Effector memory CD8-positive, alpha-beta T cell (primary cell): ENCODE data around the gene LENG8.

Experiments
- ATAC-seq: fragments of 150-1000 bp; cut with Tn5 transposase; replicated peaks from 2 replicates; pipeline ENCODE4 v1.10.0; 2021; ENCODE audit warnings: mild to moderate bottlenecking, moderate library complexity
- DNase-seq, 3 experiments: peaks; one replicate each; pipeline ENCODE4 v3.0.0; 2021
- H3K27ac Mint-ChIP-seq, 2 donors: one replicate each; pipeline ENCODE4 v1.8.0; 2022; ENCODE audit warnings: mild to moderate bottlenecking in 2 of 2, mixed read lengths in 2 of 2, moderate library complexity in 2 of 2
- H3K27me3 Mint-ChIP-seq, 2 donors: one replicate each; pipeline ENCODE4 v1.8.0; 2022; ENCODE audit warnings: mixed read lengths in 2 of 2
- H3K36me3 Mint-ChIP-seq: one replicate; pipeline ENCODE4 v1.8.0; 2022; ENCODE audit warnings: mild to moderate bottlenecking, moderate library complexity, mixed read lengths; ENCODE audit not compliant: insufficient read depth
- H3K4me1 Mint-ChIP-seq, 2 donors: one replicate each; pipeline ENCODE4 v1.8.0; 2022; ENCODE audit warnings: low read depth in 2 of 2, mixed read lengths in 2 of 2
- H3K4me3 Mint-ChIP-seq, 2 donors: one replicate each; pipeline ENCODE4 v1.8.0; 2022; ENCODE audit warnings: mild to moderate bottlenecking in 2 of 2, mixed read lengths in 2 of 2, moderate library complexity in 2 of 2
- H3K9me3 Mint-ChIP-seq, 2 donors: one replicate each; pipeline ENCODE4 v1.8.0; 2022; ENCODE audit warnings: mixed read lengths in 2 of 2

Gene LENG8

DNA sequence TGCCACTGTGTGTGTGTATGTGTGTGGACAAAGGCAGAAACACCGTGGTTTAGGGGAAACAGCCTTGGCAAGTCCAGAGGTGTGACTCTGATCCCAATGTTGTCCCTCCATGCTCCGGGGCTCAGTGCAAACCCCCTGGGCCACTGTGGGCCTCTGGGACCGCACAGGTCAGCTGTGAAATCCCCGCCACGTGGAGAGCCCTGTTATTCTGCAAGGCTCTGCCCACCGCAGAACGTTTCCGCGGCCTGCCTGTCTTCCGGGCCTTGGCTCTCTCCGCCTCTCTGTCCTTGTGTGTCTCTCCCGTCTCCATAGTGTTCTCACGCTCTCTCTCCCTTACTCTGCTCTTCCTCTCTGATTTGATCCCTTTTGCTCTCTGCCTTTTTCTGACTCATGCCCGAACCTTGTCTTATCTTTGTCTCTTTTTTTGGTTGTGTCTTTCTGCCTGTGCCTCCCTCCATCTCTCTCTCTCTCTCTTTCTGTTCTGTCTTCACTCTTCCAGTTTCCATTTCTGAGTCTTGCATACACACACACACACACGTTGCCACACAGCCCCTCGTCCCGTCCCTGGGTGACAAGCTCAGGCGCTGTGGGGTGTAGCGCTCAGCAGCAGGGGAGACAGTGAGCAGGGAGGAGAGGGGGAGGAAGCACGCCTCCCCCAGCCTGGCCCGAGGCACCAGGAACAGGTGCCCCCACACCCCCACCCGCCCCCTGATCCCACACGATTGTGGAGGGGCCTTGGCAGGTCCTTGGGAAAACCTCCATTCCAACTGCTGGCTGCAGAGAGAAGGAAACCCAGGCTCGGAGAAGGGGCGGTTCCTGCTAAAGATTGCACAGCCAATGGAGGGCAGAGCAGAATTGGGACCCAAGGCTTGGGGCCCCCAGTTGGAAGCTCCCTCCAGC is 30.7 kb upstream of the LENG8 start:
- peak overlapping the region; percentile 11 to 23 for H3K4me3 Mint-ChIP-seq

DNA sequence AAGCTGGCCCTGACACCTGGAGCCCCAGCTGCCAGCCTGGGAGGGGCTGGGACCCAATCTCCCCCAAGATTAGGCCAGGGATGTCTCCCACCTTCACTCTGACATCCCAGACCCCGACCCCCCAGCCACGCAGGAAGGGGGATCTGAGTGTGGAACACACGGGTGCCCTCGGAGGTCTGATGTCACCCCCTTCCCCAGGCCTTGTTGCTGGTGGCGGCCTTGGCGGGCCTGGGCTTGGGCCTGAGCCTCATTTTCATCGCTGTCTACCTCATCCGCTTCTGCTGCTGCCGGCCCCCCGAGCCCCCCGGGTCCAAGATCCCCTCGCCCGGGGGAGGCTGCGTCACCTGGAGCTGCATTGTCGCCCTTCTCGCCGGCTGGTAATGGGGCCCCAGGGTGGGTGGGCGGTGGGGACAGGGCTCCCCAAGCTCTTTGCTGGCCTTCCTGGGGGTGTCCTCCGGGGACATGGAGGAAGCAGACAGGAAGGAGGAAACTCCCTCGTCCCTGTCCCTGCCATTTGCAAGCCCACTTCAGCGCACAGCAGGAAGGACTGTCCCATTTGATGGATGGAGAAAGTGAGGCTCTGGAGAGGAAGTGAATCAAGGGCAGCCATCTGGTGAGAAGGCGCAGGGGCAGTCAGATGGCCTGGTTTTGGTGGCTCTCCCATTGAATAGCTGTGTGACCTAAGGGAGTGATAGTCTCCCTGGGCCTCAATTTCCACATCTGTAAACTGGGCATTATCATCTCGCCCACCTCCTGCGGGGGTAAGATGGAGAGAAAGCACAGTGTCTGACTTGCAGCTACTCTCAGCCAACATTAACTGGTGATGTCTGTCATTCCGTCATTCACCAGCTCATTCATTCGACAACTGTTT is 29.8 kb upstream of the LENG8 start:
- Mint-ChIP-seq H3K27me3 (peaks cover 52 to 56% of the 10 kb centered on the region in 2 donors), H3K4me3 (no peak overlapping the region)
- no peak for ATAC-seq

More for the DNA sequence above, 30.7 kb upstream of the LENG8 start:
- Mint-ChIP-seq H3K27ac (no peak overlapping the region), H3K4me1 (peaks cover 10 to 16% of the 10 kb centered on the region in 2 donors), H3K9me3 (peaks cover 6 to 10% of the 10 kb centered on the region in 2 donors), H3K27me3 (peaks cover 52 to 55% of the 10 kb centered on the region in 2 donors), H3K36me3 (no peaks in the 10 kb centered on the region)
- ATAC-seq = peak; percentile 75
- DNase-seq = no peak

DNA sequence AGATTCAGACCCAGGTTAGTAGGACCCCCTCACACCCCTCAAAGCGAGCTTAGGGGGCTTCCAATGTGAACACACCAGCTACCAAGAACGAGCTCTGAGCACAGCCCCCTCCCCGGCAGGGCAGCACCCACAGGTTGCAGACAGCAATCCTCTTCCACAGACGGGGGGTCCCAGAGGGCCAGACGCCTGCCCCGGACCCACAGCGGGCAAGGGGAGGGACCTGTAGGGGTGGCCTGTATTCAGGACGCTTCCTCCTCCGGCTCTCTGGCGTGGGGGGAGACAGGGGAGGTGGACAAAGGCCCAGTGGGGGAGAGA is 29.0 kb upstream of the LENG8 start:
- Mint-ChIP-seq H3K4me3 (no peak overlapping the region), H3K4me1 (peaks cover 10 to 15% of the 10 kb centered on the region in 2 donors), H3K27me3 (peaks cover 54 to 56% of the 10 kb centered on the region in 2 donors), H3K9me3 (no peaks in the 10 kb centered on the region), H3K27ac (no peak overlapping the region), H3K36me3 (no peaks in the 10 kb centered on the region)
- ATAC-seq (no peak), DNase-seq (no peak)

More for the DNA sequence above, 29.8 kb upstream of the LENG8 start:
- Mint-ChIP-seq H3K9me3 (peaks cover 2 to 3% of the 10 kb centered on the region in 2 donors), H3K4me1 (peaks cover 10 to 15% of the 10 kb centered on the region in 2 donors), H3K36me3 (no peaks in the 10 kb centered on the region), H3K27ac (no peak overlapping the region)
- no peak for DNase-seq

DNA sequence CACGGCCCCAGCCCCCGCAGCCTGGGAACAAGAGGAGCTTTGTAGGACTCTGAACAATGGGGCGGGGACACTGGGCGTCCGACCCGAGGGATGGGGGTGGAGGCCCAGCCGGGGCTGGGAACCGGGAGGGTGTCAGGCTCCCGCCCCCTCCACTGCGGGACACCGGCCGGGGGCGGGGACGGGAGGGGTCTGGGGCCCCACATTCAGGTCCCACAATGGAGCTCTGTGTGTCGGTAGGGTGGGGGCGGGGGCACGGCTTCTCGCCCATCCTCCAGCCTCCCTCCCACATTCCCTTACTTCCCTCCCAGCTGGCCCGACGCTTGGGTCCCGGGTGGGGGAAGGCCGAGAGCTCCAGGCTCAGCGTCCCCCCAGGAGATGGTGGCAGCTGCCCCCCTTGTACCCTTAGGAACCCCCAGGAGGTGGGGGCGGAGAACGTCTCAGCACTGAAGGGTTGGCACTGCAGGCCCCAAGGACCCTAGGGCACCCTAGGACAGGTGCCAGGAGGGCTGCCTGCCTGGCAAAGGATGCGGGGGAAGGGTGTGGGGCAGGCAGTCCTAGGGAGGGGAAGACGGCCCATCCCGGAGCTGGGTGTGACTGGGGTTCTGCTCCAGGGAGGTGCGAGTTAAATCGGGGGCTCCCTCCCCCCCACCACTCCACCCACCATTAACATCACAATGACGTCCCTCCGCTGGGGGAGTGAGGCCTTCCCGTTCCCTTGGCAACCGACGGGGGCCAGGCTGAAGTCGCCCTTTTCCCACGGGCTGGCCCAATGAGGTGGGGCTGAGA is 28.4 kb upstream of the LENG8 start:
- no peak overlapping the region for H3K4me3 Mint-ChIP-seq
- H3K4me1 Mint-ChIP-seq = peaks cover 10 to 15% of the 10 kb centered on the region in 2 donors
- ATAC-seq = no peak
- DNase-seq = no peak
- no peaks in the 10 kb centered on the region for H3K36me3 Mint-ChIP-seq
- H3K27me3 Mint-ChIP-seq = peaks cover 59 to 60% of the 10 kb centered on the region in 2 donors
- H3K27ac Mint-ChIP-seq = no peak overlapping the region
- H3K9me3 Mint-ChIP-seq = no peaks in the 10 kb centered on the region

DNA sequence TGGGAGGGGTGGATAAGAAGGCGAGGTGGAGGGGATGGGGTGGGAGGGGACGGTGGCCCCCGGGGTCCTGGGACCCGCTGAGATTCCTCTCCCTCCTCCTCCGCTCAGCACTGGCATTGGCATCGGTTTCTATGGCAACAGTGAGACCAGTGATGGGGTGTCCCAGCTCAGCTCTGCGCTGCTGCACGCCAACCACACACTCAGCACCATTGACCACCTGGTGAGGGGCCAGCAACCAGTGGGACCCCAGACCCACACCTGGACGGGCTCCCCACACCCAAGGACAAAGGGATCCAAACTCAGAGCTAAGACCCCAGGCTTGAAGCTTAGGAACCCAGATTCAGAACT is 27.9 kb upstream of the LENG8 start:
- ATAC-seq (no peak), DNase-seq (no peak)
- no peak overlapping the region for H3K27ac Mint-ChIP-seq
- no peaks in the 10 kb centered on the region for H3K36me3 Mint-ChIP-seq
- H3K27me3 Mint-ChIP-seq = peaks cover 59 to 60% of the 10 kb centered on the region in 2 donors
- peaks cover 10 to 12% of the 10 kb centered on the region in 2 donors for H3K4me1 Mint-ChIP-seq
- no peak overlapping the region for H3K4me3 Mint-ChIP-seq
- no peaks in the 10 kb centered on the region for H3K9me3 Mint-ChIP-seq

DNA sequence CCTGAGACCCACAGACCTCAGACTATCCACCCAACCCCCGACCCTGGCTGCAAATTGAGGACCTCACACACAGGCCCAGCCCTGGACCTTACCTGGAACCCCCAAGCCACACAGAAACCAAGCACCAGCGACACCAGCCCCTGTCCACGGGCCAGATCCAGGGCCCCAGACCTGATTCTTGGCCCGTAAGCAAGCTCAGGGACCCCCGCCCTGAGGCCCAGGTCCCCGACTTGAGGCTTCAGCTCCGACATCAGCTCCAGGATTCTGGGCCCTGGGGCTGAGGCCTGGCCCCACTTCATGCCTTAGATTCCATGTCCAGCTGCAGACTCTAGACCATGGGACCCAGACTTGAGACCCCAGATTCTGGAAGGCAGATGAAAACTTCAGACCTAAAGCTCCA is 27.5 kb upstream of the LENG8 start:
- H3K9me3 Mint-ChIP-seq = no peaks in the 10 kb centered on the region
- H3K27me3 Mint-ChIP-seq = peaks cover 60 to 63% of the 10 kb centered on the region in 2 donors
- DNase-seq (no peak), ATAC-seq (no peak)
- H3K27ac Mint-ChIP-seq = no peak overlapping the region
- H3K4me3 Mint-ChIP-seq = no peak overlapping the region
- H3K4me1 Mint-ChIP-seq = peaks cover 10 to 12% of the 10 kb centered on the region in 2 donors
- H3K36me3 Mint-ChIP-seq = no peaks in the 10 kb centered on the region

DNA sequence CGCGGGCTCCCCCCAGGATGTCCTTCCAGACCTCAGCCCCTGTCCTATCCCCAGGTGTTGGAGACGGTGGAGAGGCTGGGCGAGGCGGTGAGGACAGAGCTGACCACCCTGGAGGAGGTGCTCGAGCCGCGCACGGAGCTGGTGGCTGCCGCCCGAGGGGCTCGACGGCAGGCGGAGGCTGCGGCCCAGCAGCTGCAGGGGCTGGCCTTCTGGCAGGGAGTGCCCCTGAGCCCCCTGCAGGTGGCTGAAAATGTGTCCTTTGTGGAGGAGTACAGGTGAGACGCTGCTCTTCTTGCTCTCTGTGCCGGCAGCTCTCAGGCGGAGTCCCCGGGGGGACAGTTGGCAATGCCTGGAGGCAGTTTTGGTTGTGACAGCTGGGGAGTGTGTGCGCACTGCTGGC is 26.9 kb upstream of the LENG8 start:
- H3K27ac Mint-ChIP-seq = no peak overlapping the region
- peaks cover 60% of the 10 kb centered on the region in 2 donors for H3K27me3 Mint-ChIP-seq
- ATAC-seq = no peak
- no peaks in the 10 kb centered on the region for H3K9me3 Mint-ChIP-seq
- DNase-seq = no peak
- H3K36me3 Mint-ChIP-seq = no peaks in the 10 kb centered on the region
- H3K4me1 Mint-ChIP-seq = peaks cover 8 to 12% of the 10 kb centered on the region in 2 donors
- H3K4me3 Mint-ChIP-seq = no peak overlapping the region

DNA sequence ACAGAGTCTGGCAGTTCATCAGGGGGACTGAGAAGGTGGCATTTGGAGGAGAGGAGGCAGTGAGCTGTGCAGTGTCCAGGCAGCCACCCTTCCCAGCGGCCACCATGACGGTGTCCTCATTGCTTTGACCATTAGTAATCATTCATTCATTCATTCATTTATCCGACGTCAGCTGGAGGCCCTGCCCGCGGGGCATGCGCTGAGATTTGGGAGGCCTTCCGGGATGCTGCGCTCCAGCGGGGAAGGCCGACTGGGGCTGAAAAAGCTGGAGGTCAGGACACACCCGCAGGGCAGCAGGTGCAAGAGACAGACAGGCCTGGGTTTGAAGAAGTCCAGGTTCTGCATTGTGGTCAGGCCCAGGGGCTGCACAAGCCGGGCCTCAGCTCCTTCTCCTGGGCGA is 24.8 kb upstream of the LENG8 start:
- Mint-ChIP-seq H3K4me1 (peaks cover under 1 to 2% of the 10 kb centered on the region in 2 donors), H3K36me3 (peaks cover 2% of the 10 kb centered on the region), H3K4me3 (no peak overlapping the region), H3K27ac (no peak overlapping the region), H3K27me3 (peaks cover 49 to 67% of the 10 kb centered on the region in 2 donors), H3K9me3 (no peaks in the 10 kb centered on the region)
- ATAC-seq = no peak
- no peak for DNase-seq

DNA sequence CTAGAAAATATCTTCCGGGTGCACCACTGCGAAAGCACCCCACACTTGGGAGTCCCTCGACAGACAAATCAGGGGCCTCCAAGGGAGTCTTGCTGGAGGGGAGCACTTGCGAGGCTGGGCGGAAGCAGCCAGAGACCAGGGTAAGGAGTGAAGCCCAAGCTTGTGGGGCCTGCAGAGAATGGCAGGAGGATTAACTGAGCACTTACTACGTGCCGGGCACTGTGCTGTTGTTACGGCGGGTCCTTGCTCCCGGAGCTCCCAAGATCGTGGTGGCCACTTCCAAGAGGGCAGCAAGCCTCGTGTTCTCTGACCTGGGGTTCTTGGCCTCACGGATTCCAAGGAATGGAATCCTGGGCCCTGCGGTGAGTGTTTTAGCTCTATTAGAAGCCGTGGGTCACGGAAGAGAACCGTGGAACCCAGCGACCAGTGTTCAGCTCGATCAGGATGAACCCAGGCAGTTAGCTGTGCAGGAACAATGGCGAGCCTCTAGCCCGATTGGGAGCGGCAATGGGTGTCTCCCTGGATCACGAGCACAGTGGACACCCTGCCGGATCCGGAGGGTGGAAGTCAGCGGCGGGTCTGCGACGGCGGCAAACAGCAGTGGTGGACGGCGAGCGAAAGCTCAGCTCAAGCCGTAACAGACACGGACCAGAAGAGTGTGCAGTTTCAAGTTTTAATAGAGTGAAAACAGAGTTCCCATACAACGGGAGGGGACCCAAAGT is 24.2 kb upstream of the LENG8 start:
- Mint-ChIP-seq H3K4me3 (no peak overlapping the region), H3K4me1 (peaks cover 3 to 5% of the 10 kb centered on the region in 2 donors), H3K27me3 (peaks cover 48 to 73% of the 10 kb centered on the region in 2 donors), H3K27ac (no peak overlapping the region), H3K36me3 (peaks cover 2% of the 10 kb centered on the region), H3K9me3 (no peaks in the 10 kb centered on the region)
- DNase-seq (no peak), ATAC-seq (no peak)

DNA sequence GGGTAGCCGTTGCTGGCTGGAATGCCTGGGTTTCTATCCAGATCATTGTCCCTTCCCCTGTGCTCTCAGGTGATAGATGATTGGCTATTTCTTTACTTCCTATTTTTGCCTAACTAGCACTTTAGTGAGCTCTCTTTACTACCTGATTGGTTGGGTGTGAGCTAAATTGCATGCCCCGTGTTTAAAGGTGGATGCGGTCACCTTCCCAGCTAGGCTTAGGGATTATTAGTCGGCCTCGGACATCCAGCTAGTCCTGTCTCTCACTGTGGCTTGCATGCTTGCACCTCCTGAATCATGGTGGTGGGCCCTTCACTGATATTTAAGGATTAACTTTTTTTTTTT is 23.6 kb upstream of the LENG8 start:
- H3K4me1 Mint-ChIP-seq = peaks cover 3 to 5% of the 10 kb centered on the region in 2 donors
- H3K36me3 Mint-ChIP-seq = peaks cover 2% of the 10 kb centered on the region
- no peak overlapping the region for H3K4me3 Mint-ChIP-seq
- DNase-seq (no peak), ATAC-seq (no peak)
- peaks cover 47 to 76% of the 10 kb centered on the region in 2 donors for H3K27me3 Mint-ChIP-seq
- H3K9me3 Mint-ChIP-seq = no peaks in the 10 kb centered on the region
- H3K27ac Mint-ChIP-seq = no peak overlapping the region

DNA sequence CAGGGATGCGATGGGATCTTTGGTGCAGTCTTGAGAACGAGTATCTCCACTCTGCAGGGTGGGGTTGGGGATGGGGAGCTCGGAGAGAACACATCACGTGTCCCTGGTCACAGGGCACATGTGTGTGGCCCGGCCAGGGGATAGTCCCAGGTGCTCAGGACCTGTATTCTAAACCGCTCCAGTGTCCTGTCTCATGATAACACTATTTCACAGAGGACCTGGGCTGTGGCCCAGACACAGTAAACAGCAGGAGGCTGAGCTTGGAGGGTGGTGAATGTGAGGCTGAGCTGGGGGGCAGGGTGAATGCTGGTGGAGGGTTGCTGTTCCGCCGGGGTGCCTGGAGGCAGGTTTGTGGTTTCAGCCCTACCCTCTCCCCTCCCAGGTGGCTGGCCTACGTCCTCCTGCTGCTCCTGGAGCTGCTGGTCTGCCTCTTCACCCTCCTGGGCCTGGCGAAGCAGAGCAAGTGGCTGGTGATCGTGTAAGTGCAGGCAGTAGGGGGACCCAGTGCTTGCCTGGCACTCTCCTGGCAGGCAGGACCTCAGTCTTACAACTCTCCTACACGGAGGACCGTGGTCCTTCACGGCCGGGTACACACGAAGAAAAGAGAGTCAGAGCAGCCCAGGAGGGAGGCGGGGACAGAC is 22.6 kb upstream of the LENG8 start:
- Mint-ChIP-seq H3K4me3 (no peak overlapping the region), H3K9me3 (no peaks in the 10 kb centered on the region), H3K27ac (no peak overlapping the region), H3K36me3 (peaks cover 2% of the 10 kb centered on the region), H3K27me3 (peaks cover 47 to 76% of the 10 kb centered on the region in 2 donors), H3K4me1 (peaks cover 4 to 10% of the 10 kb centered on the region in 2 donors)
- no peak for DNase-seq
- no peak for ATAC-seq

DNA sequence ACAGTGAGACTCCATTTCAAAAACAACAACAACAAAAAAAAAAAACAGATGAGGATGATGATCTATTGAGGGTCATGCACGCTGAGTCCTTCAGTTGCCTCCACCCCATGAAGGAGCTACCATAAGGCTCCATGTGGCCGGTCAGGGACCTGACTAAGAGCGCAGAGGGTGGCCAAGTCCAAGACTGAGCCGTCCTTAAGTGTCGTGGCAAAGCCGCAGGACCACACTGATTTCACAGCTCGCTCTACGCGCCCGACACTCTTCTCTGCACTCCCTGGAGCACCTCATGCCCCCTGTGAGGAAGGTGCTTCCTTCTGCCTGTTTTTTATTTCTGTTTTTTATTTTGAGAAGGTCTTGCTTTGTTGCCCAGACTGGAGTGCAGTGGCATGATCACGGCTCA is 21.4 kb upstream of the LENG8 start:
- H3K36me3 Mint-ChIP-seq = peaks cover 2% of the 10 kb centered on the region
- DNase-seq (no peak), ATAC-seq (no peak)
- no peak overlapping the region for H3K27ac Mint-ChIP-seq
- H3K4me3 Mint-ChIP-seq = no peak overlapping the region
- peaks cover 46 to 71% of the 10 kb centered on the region in 2 donors for H3K27me3 Mint-ChIP-seq
- H3K9me3 Mint-ChIP-seq = no peaks in the 10 kb centered on the region
- peaks cover 5 to 10% of the 10 kb centered on the region in 2 donors for H3K4me1 Mint-ChIP-seq
